GM23248 (cell line): ENCODE measurements around the gene CCDC91. TPM values are rescaled to one million over a fixed set of nuclear protein-coding genes. Genes with fewer than 3 reads are reported as not detected.

Source experiments
- DNase-seq: peaks from one replicate; pipeline ENCODE4 v3.0.0-alpha.2; 2015
- H2AFZ ChIP-seq: fragments of 200-600 bp; sonication (generic); 2 replicates; pipeline ENCODE4 v1.6.1; 2016; ENCODE audit warnings: antibody characterized with exemption
- H3F3A ChIP-seq: fragments of 200-600 bp; sonication (generic); 2 replicates; pipeline ENCODE4 v1.6.1; 2016; ENCODE audit warnings: mild to moderate bottlenecking, antibody characterized with exemption, mixed run types; ENCODE audit not compliant: insufficient read depth
- H3K27ac ChIP-seq: fragments of 200-600 bp; sonication (generic); 2 replicates; pipeline ENCODE4 v1.5.1; 2016; ENCODE audit warnings: mild to moderate bottlenecking
- H3K27me3 ChIP-seq: fragments of 200-600 bp; sonication (generic); replicated peaks from 2 replicates; pipeline ENCODE4 v1.6.1; 2016; ENCODE audit warnings: mild to moderate bottlenecking; ENCODE audit not compliant: insufficient read depth
- H3K36me3 ChIP-seq: fragments of 200-600 bp; sonication (generic); 2 replicates; pipeline ENCODE4 v1.6.1; 2016; ENCODE audit warnings: low read depth, mild to moderate bottlenecking
- H3K4me1 ChIP-seq: fragments of 200-600 bp; sonication (generic); 2 replicates; pipeline ENCODE4 v1.6.1; 2016; ENCODE audit warnings: mild to moderate bottlenecking; ENCODE audit not compliant: insufficient read depth
- H3K4me2 ChIP-seq: fragments of 200-600 bp; sonication (generic); one replicate; pipeline ENCODE4 v1.6.1; 2016; ENCODE audit warnings: mild to moderate bottlenecking; ENCODE audit not compliant: unreplicated experiment
- H3K4me3 ChIP-seq: fragments of 200-600 bp; sonication (generic); 2 replicates; pipeline ENCODE4 v1.5.1; 2016; ENCODE audit warnings: mild to moderate bottlenecking
- H3K79me2 ChIP-seq: fragments of 200-600 bp; sonication (generic); 2 replicates; pipeline ENCODE4 v1.6.1; 2016; ENCODE audit warnings: mild to moderate bottlenecking; ENCODE audit not compliant: insufficient read depth
- H3K9ac ChIP-seq: fragments of 200-600 bp; sonication (generic); 2 replicates; pipeline ENCODE4 v1.6.1; 2016; ENCODE audit warnings: mild to moderate bottlenecking
- H3K9me2 ChIP-seq: fragments of 200-600 bp; sonication (generic); 2 replicates; pipeline ENCODE4 v1.6.1; 2016; ENCODE audit warnings: mixed run types, mild to moderate bottlenecking, moderate library complexity; ENCODE audit not compliant: insufficient read depth
- H3K9me3 ChIP-seq: fragments of 200-600 bp; sonication (generic); one replicate; pipeline ENCODE4 v1.6.1; 2017; ENCODE audit warnings: low read depth
- H4K20me1 ChIP-seq: fragments of 200-600 bp; sonication (generic); 2 replicates; pipeline ENCODE4 v1.6.0; 2016; ENCODE audit not compliant: insufficient read depth
- EZH2 ChIP-seq: fragments of 200-600 bp; sonication (generic); IDR thresholded peaks from 2 replicates; pipeline ENCODE4 v1.6.1; 2018; ENCODE audit warnings: antibody characterized with exemption, mild to moderate bottlenecking; ENCODE audit not compliant: insufficient read depth, poor library complexity, severe bottlenecking
- EZH2phosphoT487 ChIP-seq: fragments of 200-600 bp; sonication (generic); IDR thresholded peaks from 2 replicates; pipeline ENCODE4 v1.6.1; 2018; ENCODE audit warnings: antibody characterized with exemption, moderate library complexity, mild to moderate bottlenecking, low read depth; ENCODE audit not compliant: insufficient read depth
- WGBS, 2 experiments: methylation state at CpG; one replicate each; pipeline ENCODE4 v1.1.6; 2015 to 2017; ENCODE audit warnings: low lambda C conversion rate in 2 of 2, low coverage in 1 of 2; ENCODE audit errors: missing lambda C conversion rate in 2 of 2; 5-methylcytosine and 5-hydroxymethylcytosine counted together
- in situ Hi-C: fragments of 300-500 bp; cut with MboI; formaldehyde crosslinking; loops from 2 replicates; pipeline ENCODE4 v1.15.0; 2020
- polyA plus RNA-seq: library from polyadenylated mRNA; unstranded; fragments of >200 nt; fragmentation: Nextera tagmentation; extraction: Ambion mirVana; gene quantifications from 2 replicates; pipeline ENCODE4 v1.2.1, GENCODE V29; 2016
- total RNA-seq: library from RNA; depleted of rRNA; stranded (reverse); fragments of >200 nt; shearing (Covaris generic); gene quantifications from 2 replicates; pipeline ENCODE4 v1.2.3, GENCODE V29; 2014

Gene CCDC91
- total and polyA plus RNA-seq, 2 experiments from 2014 or later = 17.2 to 31.5 TPM

GRCh38 chr12:28355161-28355560 lies 164.9 kb downstream of the CCDC91 start:
- in situ Hi-C loops = no loop called here
- H3K4me2 ChIP-seq = no peak overlapping the region
- H3F3A ChIP-seq = no peaks in the 10 kb centered on the region
- H3K36me3 ChIP-seq = peaks cover 12% of the 10 kb centered on the region; the same call in 1 of the 2 replicates
- H3K27me3 ChIP-seq = no peaks in the 10 kb centered on the region
- no peak overlapping the region for H3K4me3 ChIP-seq
- no peaks in the 10 kb centered on the region for H3K9me2 ChIP-seq
- H3K79me2 ChIP-seq = no peaks in the 10 kb centered on the region
- TF ChIP-seq EZH2phosphoT487 (no peak), EZH2 (no peak)
- H3K4me1 ChIP-seq = no peaks in the 10 kb centered on the region
- H2AFZ ChIP-seq = no peak overlapping the region
- no peaks in the 10 kb centered on the region for H3K9me3 ChIP-seq
- H4K20me1 ChIP-seq = no peaks in the 10 kb centered on the region
- no peak overlapping the region for H3K27ac ChIP-seq
- H3K9ac ChIP-seq = no peak overlapping the region
- DNase-seq = no peak

- Histone ChIP-seq H3K4me2 (no peak overlapping the region), H3K9me2 (no peaks in the 10 kb centered on the region), H3K4me1 (no peaks in the 10 kb centered on the region), H3K9me3 (no peaks in the 10 kb centered on the region), H3K36me3 (no peaks in the 10 kb centered on the region), H3K9ac (no peak overlapping the region), H3K79me2 (no peaks in the 10 kb centered on the region), H3K27me3 (no peaks in the 10 kb centered on the region), H3K27ac (no peak overlapping the region), H3K4me3 (no peak overlapping the region), H2AFZ (no peak overlapping the region), H4K20me1 (no peaks in the 10 kb centered on the region), H3F3A (no peaks in the 10 kb centered on the region)
- no peak for DNase-seq
- TF ChIP-seq EZH2phosphoT487 (no peak), EZH2 (no peak)
- in situ Hi-C loops = no loop called here
- WGBS, 2 experiments = 48 to 53% methylated on average over 2 of the region's 2 CpGs
Measured at GRCh38 chr12:28360253-28360652, 170.0 kb downstream of the CCDC91 start.

GRCh38 chr12:28367326-28367725 lies 177.1 kb downstream of the CCDC91 start:
- H3K9me3 ChIP-seq = no peaks in the 10 kb centered on the region
- no peak overlapping the region for H2AFZ ChIP-seq
- no peaks in the 10 kb centered on the region for H3K4me1 ChIP-seq
- no peak overlapping the region for H3K9ac ChIP-seq
- WGBS, 2 experiments = 50 to 83% methylated on average over 1 of the region's 1 CpG
- no peak overlapping the region for H3K4me2 ChIP-seq
- no peaks in the 10 kb centered on the region for H3F3A ChIP-seq
- TF ChIP-seq EZH2 (no peak), EZH2phosphoT487 (no peak)
- in situ Hi-C loops = no loop called here
- H3K79me2 ChIP-seq = no peaks in the 10 kb centered on the region
- no peaks in the 10 kb centered on the region for H4K20me1 ChIP-seq
- no peak overlapping the region for H3K4me3 ChIP-seq
- peak; percentile 4 for DNase-seq
- no peak overlapping the region for H3K27ac ChIP-seq
- H3K9me2 ChIP-seq = no peaks in the 10 kb centered on the region
- no peaks in the 10 kb centered on the region for H3K36me3 ChIP-seq
- no peaks in the 10 kb centered on the region for H3K27me3 ChIP-seq

GRCh38 chr12:28367993-28368392 lies 177.7 kb downstream of the CCDC91 start:
- DNase-seq = no peak
- Histone ChIP-seq H3K4me3 (no peak overlapping the region), H3K4me2 (no peak overlapping the region), H3K79me2 (no peaks in the 10 kb centered on the region), H3K27me3 (no peaks in the 10 kb centered on the region), H3K27ac (no peak overlapping the region), H3K9me2 (no peaks in the 10 kb centered on the region), H2AFZ (no peak overlapping the region), H3K36me3 (no peaks in the 10 kb centered on the region), H3F3A (no peaks in the 10 kb centered on the region), H3K9ac (no peak overlapping the region), H3K9me3 (no peaks in the 10 kb centered on the region), H4K20me1 (no peaks in the 10 kb centered on the region), H3K4me1 (no peaks in the 10 kb centered on the region)
- TF ChIP-seq EZH2phosphoT487 (no peak), EZH2 (no peak)
- in situ Hi-C loops = no loop called here
- WGBS, 2 experiments = 88 to 95% methylated on average over 2 of the region's 2 CpGs

- no peak for DNase-seq
- Histone ChIP-seq H4K20me1 (no peaks in the 10 kb centered on the region), H3K79me2 (no peaks in the 10 kb centered on the region), H3K9ac (no peak overlapping the region), H3K4me2 (no peak overlapping the region), H3K9me2 (no peaks in the 10 kb centered on the region), H3K4me3 (no peak overlapping the region), H3K27me3 (no peaks in the 10 kb centered on the region), H3F3A (no peaks in the 10 kb centered on the region), H3K27ac (no peak overlapping the region), H3K4me1 (peaks cover 2% of the 10 kb centered on the region), H3K36me3 (no peaks in the 10 kb centered on the region), H3K9me3 (no peaks in the 10 kb centered on the region), H2AFZ (no peak overlapping the region)
- 77 to 82% methylated on average over 2 of the region's 2 CpGs for WGBS, 2 experiments
- in situ Hi-C loops = no loop called here
- TF ChIP-seq EZH2 = no peak
- no peak for TF ChIP-seq EZH2phosphoT487
Measured at GRCh38 chr12:28369483-28369882, 179.2 kb downstream of the CCDC91 start.
